ENCODE data around the gene NCAM1. TPM values are rescaled to one million over a fixed set of nuclear protein-coding genes. Genes with fewer than 3 reads are reported as not detected.

Gene NCAM1
- 0.66 and 4.6 TPM in 2 replicates for total RNA-seq

GRCh38 chr11:112961146-112961668, at the start of gene NCAM1:
Gene NCAM1 (plus strand): TSS chr11:112961420.

GRCh38 chr11:113314389-113315301, 353.4 kb downstream of the NCAM1 start, which contains the start of gene TTC12:
Gene TTC12 (plus strand): TSS chr11:113314583. CDS start chr11:113316258, 1,675 bp downstream.

Small RNA genes within 50 kb of the gene (small RNA-seq; reads per million reads assigned to genes)
- gene RNU7-187P (ENCODE audit: low replicate concordance): not detected
